HepG2 (cell line): ENCODE results near the gene KIF13A. TPM values are rescaled to one million over a fixed set of nuclear protein-coding genes. Genes with fewer than 3 reads are reported as not detected.

Source experiments
- HNRNPLL ChIP-seq: fragments of 200-400 bp; formaldehyde crosslinking; IDR thresholded peaks from 2 replicates; pipeline ENCODE4 v1.6.1; 2017; ENCODE audit warnings: mild to moderate bottlenecking, low read depth, low read length; ENCODE audit not compliant: poor library complexity, severe bottlenecking
- HOXA7 ChIP-seq: sonication (generic); formaldehyde crosslinking; IDR thresholded peaks from 2 replicates; pipeline ENCODE4 v1.8.1; 2022; ENCODE audit warnings: mild to moderate bottlenecking, missing genetic modification reagents, moderate library complexity
- JARID2 ChIP-seq: sonication (generic); formaldehyde crosslinking; IDR thresholded peaks from 2 replicates; pipeline ENCODE4 v1.8.1; 2023; ENCODE audit warnings: missing genetic modification reagents, inconsistent platforms; ENCODE audit not compliant: insufficient replicate concordance
- MAFF ChIP-seq: IDR thresholded peaks from 2 replicates; pipeline ENCODE4 v1.6.1; 2011; ENCODE audit warnings: low read depth, low read length, improper control_type of control experiment
- MIXL1 ChIP-seq: IDR thresholded peaks from 2 replicates; pipeline ENCODE4 v1.6.1; 2016
- MLLT10 ChIP-seq: sonication (generic); formaldehyde crosslinking; IDR thresholded peaks from 2 replicates; pipeline ENCODE4 v1.4.0; 2020; ENCODE audit warnings: missing genetic modification reagents
- MYC ChIP-seq: sonication (generic); formaldehyde crosslinking; IDR thresholded peaks from 2 replicates; pipeline ENCODE4 v1.9.0; 2021; ENCODE audit warnings: missing genetic modification reagents, borderline replicate concordance
- RARA ChIP-seq: IDR thresholded peaks from 2 replicates; pipeline ENCODE4 v1.6.1; 2016; ENCODE audit warnings: missing genetic modification reagents, missing compliant biosample characterization
- RELA ChIP-seq: sonication (generic); formaldehyde crosslinking; IDR thresholded peaks from 2 replicates; pipeline ENCODE4 v1.4.0; 2020; ENCODE audit warnings: missing genetic modification reagents
- SRSF4 ChIP-seq: fragments of 200-400 bp; formaldehyde crosslinking; IDR thresholded peaks from one replicate; pipeline ENCODE4 v1.6.1; 2018; ENCODE audit warnings: mild to moderate bottlenecking, low read depth, low read length, moderate library complexity; ENCODE audit not compliant: poor library complexity, severe bottlenecking
- TCF7 ChIP-seq: sonication (generic); IDR thresholded peaks from 2 replicates; pipeline ENCODE4 v1.6.1; 2016; ENCODE audit warnings: antibody characterized with exemption, low read depth
- THAP11 ChIP-seq: IDR thresholded peaks from 2 replicates; pipeline ENCODE4 v1.6.1; 2016; ENCODE audit warnings: missing biosample characterization, missing genetic modification reagents
- WIZ ChIP-seq: sonication (generic); formaldehyde crosslinking; IDR thresholded peaks from 2 replicates; pipeline ENCODE4 v1.5.1; 2020; ENCODE audit warnings: mild to moderate bottlenecking, missing genetic modification reagents
- ZFX ChIP-seq: sonication (generic); formaldehyde crosslinking; IDR thresholded peaks from 2 replicates; pipeline ENCODE4 v1.4.0; 2020; ENCODE audit warnings: mild to moderate bottlenecking, low read depth, missing genetic modification reagents, moderate library complexity
- ZNF333 ChIP-seq: sonication (generic); formaldehyde crosslinking; IDR thresholded peaks from 2 replicates; pipeline ENCODE4 v1.4.0; 2020; ENCODE audit warnings: mild to moderate bottlenecking, missing genetic modification reagents, borderline replicate concordance
- ZNF33B ChIP-seq: sonication (generic); formaldehyde crosslinking; IDR thresholded peaks from 2 replicates; pipeline ENCODE4 v1.5.1; 2020; ENCODE audit warnings: mild to moderate bottlenecking, missing genetic modification reagents
- ZNF703 ChIP-seq: sonication (generic); formaldehyde crosslinking; IDR thresholded peaks from 2 replicates; pipeline ENCODE4 v1.5.1; 2020; ENCODE audit warnings: missing genetic modification reagents, mild to moderate bottlenecking, moderate library complexity, borderline replicate concordance
- ZSCAN9 ChIP-seq: IDR thresholded peaks from 2 replicates; pipeline ENCODE4 v1.6.1; 2016; ENCODE audit warnings: borderline replicate concordance
- polyA plus RNA-seq, 8 experiments: library from polyadenylated mRNA; depleted of rRNA in 3 of 8; stranded (reverse) in 7 of 8; unstranded in 1 of 8; fragments of >200 nt; fragmentation: Illumina TruSeq in 4 of 8; extraction: Trizol in 4 of 8; gene quantifications; 2 replicates each; pipeline versions ENCODE4 v1.2.1 to v1.2.3, GENCODE V29; 2011 to 2016; ENCODE audit warnings: low read depth in 4 of 8, missing spikeins in 1 of 8, mixed read lengths in 1 of 8; ENCODE audit not compliant: insufficient read depth in 1 of 8
- total RNA-seq, 5 experiments: library from RNA; depleted of rRNA; stranded (reverse); fragments of >200 nt; fragmentation: Illumina TruSeq; extraction: Trizol; gene quantifications; 2 replicates each; pipeline ENCODE4 v1.2.3, GENCODE V29; 2016; ENCODE audit warnings: low read depth in 1 of 5
- TF ChIP-seq, protein P1 (sequence below): sonication (generic); formaldehyde crosslinking; IDR thresholded peaks from 2 replicates; pipeline ENCODE4 v1.5.0; 2020; ENCODE audit warnings: mild to moderate bottlenecking, missing genetic modification reagents
- TF ChIP-seq, protein P2 (sequence below): sonication (generic); formaldehyde crosslinking; IDR thresholded peaks from 2 replicates; pipeline ENCODE4 v1.5.1; 2020; ENCODE audit warnings: mild to moderate bottlenecking, missing genetic modification reagents, moderate library complexity
- TF ChIP-seq, protein P3 (sequence below): IDR thresholded peaks from 2 replicates; pipeline ENCODE4 v1.6.1; 2018; ENCODE audit warnings: missing genetic modification reagents
- TF ChIP-seq, protein P4 (sequence below): sonication (generic); formaldehyde crosslinking; conservative IDR thresholded peaks from 2 replicates; pipeline ENCODE4 v1.4.0; 2020; ENCODE audit warnings: mild to moderate bottlenecking, missing genetic modification reagents, moderate library complexity

KIF13A gene
- total and polyA plus RNA-seq, 2 of the 13 experiments (the other 11 are each of a cell fraction or from before 2014, with no cell fraction given), result 21.1 to 37.2 TPM

DNA sequence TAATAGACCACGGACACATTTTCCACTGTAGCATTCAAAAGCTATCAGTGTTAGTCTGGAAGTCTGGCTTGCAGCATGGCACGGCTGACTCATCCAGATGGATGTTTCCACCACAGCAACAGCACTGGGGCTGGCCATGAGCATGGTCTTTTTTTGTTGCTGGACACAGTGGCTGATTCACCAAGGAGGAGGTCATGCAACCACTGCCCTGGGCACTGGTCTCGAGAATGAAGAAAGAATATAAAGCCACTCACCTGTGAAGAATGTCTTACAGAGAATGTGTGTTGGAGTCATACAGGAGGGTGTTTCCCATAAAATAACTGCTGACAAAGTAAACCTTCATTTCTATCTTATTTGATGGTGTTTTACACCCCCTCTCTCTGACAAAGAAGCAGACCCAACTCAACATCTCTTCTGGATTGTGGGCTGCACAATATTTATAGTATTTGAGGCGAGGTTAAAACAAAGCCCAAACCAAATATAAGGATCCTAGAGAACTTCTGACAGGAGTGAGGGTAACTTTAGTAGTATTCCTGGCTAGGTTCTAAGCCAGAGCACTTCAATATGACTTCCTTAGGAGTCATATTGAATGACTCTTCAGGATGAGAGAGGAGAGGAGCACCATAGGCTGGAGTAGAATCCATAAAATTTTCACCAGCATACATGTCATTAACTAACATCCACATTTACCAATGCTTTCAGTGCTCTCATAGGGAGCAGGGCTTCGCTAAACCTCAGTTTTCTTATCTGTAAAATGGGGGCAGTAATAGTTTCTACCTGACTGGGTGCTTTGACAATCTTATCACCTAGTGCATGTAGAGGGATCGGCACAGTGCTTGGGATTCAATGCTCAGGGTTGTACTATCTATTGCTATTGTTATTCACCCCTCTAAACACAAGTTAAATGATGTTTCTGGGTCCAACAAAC is 121.4 kb downstream of the KIF13A start (continued):
- TF ChIP-seq, protein P1, sequence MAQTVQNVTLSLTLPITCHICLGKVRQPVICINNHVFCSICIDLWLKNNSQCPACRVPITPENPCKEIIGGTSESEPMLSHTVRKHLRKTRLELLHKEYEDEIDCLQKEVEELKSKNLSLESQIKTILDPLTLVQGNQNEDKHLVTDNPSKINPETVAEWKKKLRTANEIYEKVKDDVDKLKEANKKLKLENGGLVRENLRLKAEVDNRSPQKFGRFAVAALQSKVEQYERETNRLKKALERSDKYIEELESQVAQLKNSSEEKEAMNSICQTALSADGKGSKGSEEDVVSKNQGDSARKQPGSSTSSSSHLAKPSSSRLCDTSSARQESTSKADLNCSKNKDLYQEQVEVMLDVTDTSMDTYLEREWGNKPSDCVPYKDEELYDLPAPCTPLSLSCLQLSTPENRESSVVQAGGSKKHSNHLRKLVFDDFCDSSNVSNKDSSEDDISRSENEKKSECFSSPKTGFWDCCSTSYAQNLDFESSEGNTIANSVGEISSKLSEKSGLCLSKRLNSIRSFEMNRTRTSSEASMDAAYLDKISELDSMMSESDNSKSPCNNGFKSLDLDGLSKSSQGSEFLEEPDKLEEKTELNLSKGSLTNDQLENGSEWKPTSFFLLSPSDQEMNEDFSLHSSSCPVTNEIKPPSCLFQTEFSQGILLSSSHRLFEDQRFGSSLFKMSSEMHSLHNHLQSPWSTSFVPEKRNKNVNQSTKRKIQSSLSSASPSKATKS, result no peak
- TF ChIP-seq ZNF703 (CRISPR knock-in tag) (no peak), ZNF333 (CRISPR knock-in tag) (no peak), MIXL1 (CRISPR knock-in tag) (no peak), TCF7 (no peak), RARA (CRISPR knock-in tag) (no peak), MYC (CRISPR knock-in tag) (0 out of 2 replicates have a peak, but pooled peaks have one; percentile 15), MLLT10 (no peak), RELA (CRISPR knock-in tag) (no peak), JARID2 (CRISPR knock-in tag) (no peak), SRSF4 (no peak), ZNF33B (no peak), WIZ (CRISPR knock-in tag) (no peak), ZFX (no peak), THAP11 (CRISPR knock-in tag) (no peak), ZSCAN9 (CRISPR knock-in tag) (no peak), HNRNPLL (no peak), MAFF (0 out of 2 replicates have a peak, but pooled peaks have one; percentile 1), HOXA7 (CRISPR knock-in tag) (no peak)
- TF ChIP-seq, protein P2, sequence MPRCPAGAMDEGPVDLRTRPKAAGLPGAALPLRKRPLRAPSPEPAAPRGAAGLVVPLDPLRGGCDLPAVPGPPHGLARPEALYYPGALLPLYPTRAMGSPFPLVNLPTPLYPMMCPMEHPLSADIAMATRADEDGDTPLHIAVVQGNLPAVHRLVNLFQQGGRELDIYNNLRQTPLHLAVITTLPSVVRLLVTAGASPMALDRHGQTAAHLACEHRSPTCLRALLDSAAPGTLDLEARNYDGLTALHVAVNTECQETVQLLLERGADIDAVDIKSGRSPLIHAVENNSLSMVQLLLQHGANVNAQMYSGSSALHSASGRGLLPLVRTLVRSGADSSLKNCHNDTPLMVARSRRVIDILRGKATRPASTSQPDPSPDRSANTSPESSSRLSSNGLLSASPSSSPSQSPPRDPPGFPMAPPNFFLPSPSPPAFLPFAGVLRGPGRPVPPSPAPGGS (CRISPR knock-in tag), result no peak
- TF ChIP-seq, protein P3, sequence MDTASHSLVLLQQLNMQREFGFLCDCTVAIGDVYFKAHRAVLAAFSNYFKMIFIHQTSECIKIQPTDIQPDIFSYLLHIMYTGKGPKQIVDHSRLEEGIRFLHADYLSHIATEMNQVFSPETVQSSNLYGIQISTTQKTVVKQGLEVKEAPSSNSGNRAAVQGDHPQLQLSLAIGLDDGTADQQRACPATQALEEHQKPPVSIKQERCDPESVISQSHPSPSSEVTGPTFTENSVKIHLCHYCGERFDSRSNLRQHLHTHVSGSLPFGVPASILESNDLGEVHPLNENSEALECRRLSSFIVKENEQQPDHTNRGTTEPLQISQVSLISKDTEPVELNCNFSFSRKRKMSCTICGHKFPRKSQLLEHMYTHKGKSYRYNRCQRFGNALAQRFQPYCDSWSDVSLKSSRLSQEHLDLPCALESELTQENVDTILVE (CRISPR knock-in tag), result no peak
- TF ChIP-seq, protein P4, sequence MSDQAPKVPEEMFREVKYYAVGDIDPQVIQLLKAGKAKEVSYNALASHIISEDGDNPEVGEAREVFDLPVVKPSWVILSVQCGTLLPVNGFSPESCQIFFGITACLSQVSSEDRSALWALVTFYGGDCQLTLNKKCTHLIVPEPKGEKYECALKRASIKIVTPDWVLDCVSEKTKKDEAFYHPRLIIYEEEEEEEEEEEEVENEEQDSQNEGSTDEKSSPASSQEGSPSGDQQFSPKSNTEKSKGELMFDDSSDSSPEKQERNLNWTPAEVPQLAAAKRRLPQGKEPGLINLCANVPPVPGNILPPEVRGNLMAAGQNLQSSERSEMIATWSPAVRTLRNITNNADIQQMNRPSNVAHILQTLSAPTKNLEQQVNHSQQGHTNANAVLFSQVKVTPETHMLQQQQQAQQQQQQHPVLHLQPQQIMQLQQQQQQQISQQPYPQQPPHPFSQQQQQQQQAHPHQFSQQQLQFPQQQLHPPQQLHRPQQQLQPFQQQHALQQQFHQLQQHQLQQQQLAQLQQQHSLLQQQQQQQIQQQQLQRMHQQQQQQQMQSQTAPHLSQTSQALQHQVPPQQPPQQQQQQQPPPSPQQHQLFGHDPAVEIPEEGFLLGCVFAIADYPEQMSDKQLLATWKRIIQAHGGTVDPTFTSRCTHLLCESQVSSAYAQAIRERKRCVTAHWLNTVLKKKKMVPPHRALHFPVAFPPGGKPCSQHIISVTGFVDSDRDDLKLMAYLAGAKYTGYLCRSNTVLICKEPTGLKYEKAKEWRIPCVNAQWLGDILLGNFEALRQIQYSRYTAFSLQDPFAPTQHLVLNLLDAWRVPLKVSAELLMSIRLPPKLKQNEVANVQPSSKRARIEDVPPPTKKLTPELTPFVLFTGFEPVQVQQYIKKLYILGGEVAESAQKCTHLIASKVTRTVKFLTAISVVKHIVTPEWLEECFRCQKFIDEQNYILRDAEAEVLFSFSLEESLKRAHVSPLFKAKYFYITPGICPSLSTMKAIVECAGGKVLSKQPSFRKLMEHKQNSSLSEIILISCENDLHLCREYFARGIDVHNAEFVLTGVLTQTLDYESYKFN (CRISPR knock-in tag), result no peak
